HuH-7 (cell line): Measurements from ENCODE around the gene TMEM245.

Experiments
- DNase-seq: peaks from one replicate; pipeline ENCODE4 v3.0.0; 2011; ENCODE audit warnings: low spot score

The TMEM245 gene

GRCh38 chr9:109101202-109101595, 18.5 kb downstream of the TMEM245 start:
- DNase-seq = no peak

GRCh38 chr9:109100543-109101201, 19.1 kb downstream of the TMEM245 start:
- DNase-seq = no peak

DNA sequence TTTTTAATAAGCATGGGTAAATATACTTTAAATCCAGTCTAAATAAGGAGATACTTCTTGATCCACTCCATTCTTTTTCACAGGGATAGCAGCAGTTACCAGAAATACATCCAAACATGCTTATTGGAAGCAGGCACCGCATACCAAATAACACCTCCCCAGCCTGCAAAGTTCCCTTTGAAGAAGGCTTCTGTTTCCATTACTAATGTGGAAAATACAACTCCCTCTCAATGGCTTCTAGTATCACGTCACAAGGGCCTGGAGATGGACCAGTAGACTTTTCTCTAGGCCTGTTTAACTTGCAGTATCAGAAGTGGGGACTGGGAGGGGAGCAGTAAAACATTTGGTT, 20.8 kb downstream of the TMEM245 start:
- DNase-seq = no peak

DNA sequence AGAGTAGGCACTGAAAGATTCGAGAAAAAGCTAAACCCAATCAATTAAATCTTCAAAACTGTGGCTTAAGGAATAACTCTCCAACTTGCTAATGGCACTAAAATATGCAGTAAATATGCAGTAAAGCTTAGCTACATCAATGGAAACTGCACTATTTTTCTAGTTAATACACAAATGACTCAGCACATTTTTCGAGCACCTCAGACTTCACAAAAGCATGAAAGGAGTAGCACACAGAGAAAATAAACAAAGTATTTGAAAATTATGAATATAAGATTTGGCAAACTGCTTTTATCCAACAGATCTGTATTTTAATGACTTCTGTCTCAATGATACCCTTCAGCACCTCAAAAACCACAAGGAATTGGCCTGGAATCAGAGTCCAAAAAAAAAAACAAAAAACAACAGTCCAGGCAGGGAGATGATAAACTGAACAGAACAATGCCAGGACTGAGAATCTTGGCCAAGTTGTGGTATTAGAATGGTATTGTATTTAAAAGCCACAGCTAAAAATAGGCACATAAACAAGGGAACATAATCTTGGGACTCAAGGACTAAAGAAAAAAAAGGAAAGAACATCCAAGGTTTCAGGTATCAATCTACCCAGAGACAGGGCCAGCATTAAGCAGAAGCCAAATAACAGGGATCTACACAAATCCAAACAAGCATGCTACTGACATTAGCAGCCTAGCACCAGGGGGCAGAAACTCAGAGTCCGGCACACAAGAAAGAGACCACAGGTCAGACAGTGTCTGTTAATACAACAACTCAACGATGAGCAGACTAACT, 21.4 kb downstream of the TMEM245 start:
- no peak for DNase-seq

- no peak for DNase-seq
Observed at GRCh38 chr9:109097146-109097545, 22.6 kb downstream of the TMEM245 start.

- no peak for DNase-seq
Observed at GRCh38 chr9:109095321-109095720, 24.4 kb downstream of the TMEM245 start.

GRCh38 chr9:109094268-109094667, 25.5 kb downstream of the TMEM245 start:
- no peak for DNase-seq

DNA sequence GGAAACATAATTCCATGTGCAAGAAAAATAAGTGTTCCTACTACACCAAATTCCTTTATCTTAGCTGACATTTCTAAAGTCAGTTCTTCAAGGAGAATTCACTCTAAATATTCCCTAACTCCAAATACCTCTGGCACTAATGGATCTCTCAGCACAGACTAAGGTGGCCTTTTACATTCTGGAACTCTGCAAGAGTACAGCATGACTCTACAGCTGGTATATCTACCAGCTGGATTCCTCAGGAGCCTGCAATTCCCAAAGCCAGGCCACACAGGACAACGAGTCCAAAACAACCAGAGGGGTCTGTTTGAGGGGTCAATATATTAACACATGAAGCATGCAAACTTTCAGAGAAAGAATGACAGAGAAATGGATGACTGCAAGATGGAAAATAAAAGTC, 27.2 kb downstream of the TMEM245 start:
- DNase-seq = no peak

DNA sequence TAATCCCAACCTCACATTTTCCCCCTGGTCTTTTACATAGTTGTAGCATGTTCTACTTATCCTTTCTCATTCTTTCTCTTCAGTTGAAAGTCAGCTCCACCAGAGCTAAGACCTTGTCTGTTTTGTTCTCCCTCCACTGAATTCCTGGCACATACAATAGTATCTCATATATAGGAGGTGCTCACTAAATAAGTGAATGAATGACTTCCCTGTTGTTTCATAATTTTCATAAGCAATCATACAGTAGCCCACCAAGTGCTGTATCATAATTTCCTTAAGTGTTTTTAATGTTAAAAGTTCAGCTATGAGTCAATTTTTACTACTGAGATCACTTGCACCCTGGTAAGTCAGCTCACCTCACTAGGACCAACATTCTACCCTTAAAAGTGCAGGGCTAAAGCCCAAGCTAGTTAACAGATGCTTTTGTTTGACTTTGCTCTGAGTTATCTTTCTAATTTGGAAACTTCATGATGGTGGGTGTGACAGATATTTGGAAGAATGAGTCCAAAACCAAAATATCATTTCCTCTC, 27.6 kb downstream of the TMEM245 start:
- DNase-seq = no peak

DNA sequence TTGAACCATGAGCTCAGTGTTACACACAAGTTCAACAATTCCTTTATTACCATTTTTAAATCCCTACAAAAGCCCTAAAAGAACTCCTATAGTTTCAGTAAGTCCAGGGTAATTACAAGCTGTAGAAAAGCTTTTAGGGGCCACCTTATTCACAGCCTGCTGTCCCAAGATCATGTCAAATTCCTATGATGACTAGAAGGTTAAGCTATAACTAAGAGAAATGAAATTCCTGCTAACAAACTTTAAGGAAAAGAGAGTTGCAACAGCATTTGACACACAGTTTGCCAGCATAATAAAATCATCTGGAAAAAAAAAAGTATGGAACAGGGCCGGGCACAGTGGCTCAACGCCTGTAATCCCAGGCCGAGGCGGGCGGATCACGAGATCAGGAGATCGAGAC, 31.5 kb downstream of the TMEM245 start:
- DNase-seq = no peak

DNA sequence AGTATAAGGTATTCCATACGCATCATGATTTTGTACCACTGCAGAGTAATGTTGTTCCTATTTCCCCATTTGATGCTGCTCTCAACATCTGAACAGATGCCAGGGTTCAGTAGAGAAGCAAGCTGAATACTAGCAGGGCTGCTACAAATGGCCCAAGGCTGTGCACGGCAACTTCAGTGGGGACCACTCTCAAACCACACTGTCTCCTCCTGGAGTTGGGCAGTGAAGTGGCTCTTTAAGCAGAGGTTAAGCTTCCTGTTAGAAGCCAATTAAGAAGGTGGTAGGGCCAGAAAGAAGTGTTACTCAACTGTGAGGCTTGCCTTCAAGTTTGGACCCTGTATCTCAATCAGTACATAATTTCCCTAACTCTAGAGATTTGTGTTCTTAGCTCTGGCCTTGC, 32.0 kb downstream of the TMEM245 start:
- no peak for DNase-seq

DNA sequence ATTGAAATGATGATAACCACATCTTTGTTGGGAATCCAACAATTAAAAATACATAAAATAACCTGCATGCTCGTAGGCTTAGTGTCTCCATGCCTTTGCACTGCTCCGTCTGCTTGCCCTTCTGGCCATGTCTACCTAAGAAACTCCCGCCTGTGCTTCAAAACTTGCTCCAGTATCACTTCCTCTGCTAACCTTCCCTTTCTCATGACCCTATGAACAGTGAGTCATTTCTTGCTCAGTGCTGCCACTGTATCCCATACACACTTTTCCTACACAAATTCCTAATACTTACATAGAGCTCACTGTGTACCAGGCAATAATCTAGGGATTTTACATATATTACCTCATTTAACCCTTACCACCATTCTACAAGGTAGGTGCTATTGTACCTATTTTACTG, 33.5 kb downstream of the TMEM245 start:
- DNase-seq = no peak

- DNase-seq = no peak
Observed at GRCh38 chr9:109085510-109085909, 34.2 kb downstream of the TMEM245 start.

DNA sequence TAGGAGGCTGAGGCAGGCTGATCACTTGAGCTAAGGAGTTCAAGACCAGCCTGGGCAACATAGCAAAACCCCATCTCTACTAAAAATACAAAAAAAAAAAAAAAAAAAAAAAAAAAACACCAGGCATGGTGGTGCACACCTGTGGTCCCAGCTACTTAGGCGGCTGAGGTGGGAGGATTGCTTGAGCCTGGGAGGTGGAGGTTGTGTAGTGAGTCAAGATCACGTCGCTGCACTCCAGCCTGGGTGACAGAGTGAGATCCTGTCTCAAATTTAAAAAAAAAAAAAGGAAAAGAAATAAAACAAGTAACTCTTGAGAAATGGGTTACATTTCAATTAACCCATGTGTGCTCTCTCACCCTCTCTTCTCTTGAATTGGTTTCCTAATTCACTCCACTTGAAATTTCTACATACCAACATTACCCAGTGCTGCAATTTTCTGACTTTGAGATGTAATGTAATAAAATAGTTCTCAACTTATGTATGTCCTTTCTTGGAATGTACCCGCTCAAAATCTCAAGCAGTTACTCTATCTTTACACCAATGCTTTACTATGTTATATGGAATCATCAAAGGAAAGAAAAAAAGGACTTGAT, 35.8 kb downstream of the TMEM245 start:
- no peak for DNase-seq

- DNase-seq = no peak
Observed at GRCh38 chr9:109083141-109083540, 36.6 kb downstream of the TMEM245 start.

DNA sequence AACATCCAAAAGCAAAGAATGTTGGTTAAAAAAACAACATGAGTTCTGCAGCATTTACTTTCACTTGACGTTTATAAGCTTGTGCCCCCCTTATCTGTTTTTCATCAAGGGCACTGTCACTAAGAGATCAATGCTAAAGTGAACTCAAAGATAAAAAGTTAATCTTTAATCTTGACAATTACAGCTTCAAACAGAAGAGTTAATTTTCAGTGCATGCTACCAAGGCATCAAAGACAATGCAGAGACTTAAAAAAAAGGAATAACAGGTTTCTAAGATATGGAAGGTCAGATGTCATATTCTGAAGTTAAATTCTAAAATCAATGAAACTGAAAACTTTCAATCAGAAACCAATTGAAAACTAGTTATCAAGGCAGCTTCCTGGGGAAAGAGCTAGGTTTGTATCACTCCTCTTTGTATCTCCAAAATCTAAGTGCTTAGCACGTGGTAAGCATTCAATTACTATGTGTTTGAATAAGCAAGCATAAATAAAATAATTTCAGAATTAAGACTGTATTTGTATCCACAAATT, 37.6 kb downstream of the TMEM245 start:
- peak; percentile 20 for DNase-seq

DNA sequence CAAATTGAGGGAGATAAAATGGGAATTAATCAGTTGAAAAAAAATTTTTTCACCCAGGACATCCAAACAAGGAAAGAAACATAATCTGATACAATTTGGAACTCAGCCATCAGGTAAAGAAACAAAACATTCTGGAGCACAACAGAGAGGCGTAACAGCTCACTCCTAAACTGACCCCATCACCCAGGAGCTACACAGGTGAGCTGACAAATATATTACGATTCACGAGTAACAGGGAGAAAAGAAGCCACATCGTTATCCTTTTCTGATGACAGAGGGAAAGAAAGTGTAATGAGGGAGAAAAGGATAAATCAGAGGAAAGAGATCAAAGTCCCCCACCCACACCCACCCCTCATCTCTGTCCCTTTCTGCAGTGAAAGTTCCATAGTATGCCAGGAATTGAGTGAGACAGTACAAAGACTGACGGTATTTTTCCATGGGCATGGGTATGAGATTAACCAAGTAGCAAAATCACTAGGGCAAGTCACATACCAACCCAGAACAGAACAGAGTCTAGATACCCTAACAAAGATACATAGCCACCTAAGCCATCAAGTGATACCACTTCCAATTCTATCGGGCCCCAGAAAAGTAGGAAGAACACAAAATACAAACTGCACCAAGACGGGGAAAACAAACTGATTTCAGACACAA, 45.4 kb downstream of the TMEM245 start:
- no peak for DNase-seq

GRCh38 chr9:109072821-109073435, 46.8 kb downstream of the TMEM245 start:
- DNase-seq = no peak

GRCh38 chr9:109072133-109072692, 47.5 kb downstream of the TMEM245 start:
- DNase-seq = no peak

- DNase-seq = no peak
Observed at GRCh38 chr9:109068764-109069163, 51.0 kb downstream of the TMEM245 start.

DNA sequence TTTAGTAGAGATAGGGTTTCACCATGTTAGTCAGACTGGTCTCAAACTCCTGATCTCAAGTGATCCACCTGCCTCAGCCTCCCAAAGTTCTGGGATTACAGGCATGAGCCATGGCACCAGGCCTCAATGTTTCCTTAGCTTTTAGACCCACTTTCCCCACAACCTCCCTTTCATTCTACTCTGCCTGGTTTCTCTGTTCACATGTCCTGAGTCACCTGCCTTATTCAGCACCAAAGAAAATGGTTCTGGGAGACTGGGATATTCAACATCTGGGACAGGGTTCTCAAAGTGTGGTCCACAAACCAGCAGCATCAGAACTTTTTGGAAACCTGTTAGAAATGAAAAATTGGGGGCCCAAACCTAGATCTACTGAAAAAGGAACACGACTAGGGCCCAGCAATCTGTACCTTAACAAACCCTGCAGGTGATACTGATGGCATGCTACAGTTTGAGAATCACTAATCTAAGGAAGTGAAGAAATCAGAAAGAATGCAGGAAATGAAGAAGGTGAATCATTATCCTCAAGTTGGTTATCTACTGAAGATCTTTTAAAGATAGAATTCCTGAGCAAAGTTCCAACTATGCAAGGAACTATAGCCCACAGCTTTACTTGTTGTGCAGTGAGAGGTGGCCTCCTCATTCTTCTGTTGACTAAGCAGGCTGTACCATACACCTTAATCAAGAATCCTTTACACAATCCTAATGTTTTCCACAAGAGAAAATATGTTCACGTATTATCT, 54.6 kb downstream of the TMEM245 start:
- no peak for DNase-seq
